ENCODE data around the gene TTLL11. TPM values are rescaled to one million over a fixed set of nuclear protein-coding genes. Genes with fewer than 3 reads are reported as not detected.

Gene TTLL11
- total RNA-seq, 4 donors from 2014 or later = 7.4 to 14.7 (median 11.0) TPM

- no peaks in the 10 kb centered on the region for H3K36me3 ChIP-seq
- DNase-seq = no peak
- H3K27me3 ChIP-seq = no peaks in the 10 kb centered on the region
- TF ChIP-seq POLR2A (IDR thresholded peaks at IDR 0.05) (no peak), CTCF (IDR thresholded peaks at IDR 0.05) (no peak)
- no peak overlapping the region for H3K27ac ChIP-seq
- H3K4me1 ChIP-seq = no peaks in the 10 kb centered on the region
- intact Hi-C loops (cut with DNase I; ENCODE audit: low total_unique reads) = no loop called here
- no peaks in the 10 kb centered on the region for H3K9me3 ChIP-seq
- H3K4me3 ChIP-seq = no peak overlapping the region
Observed at GRCh38 chr9:122085260-122085659, 7.8 kb downstream of the TTLL11 start.

- Histone ChIP-seq H3K4me1 (no peaks in the 10 kb centered on the region), H3K4me3 (no peak overlapping the region), H3K27ac (no peak overlapping the region), H3K27me3 (no peaks in the 10 kb centered on the region), H3K36me3 (no peaks in the 10 kb centered on the region), H3K9me3 (no peaks in the 10 kb centered on the region)
- no peak for TF ChIP-seq POLR2A (IDR thresholded peaks at IDR 0.05)
- no peak for TF ChIP-seq CTCF (IDR thresholded peaks at IDR 0.05)
- intact Hi-C loops (cut with DNase I; ENCODE audit: low total_unique reads) = no loop called here
- DNase-seq = no peak
Observed at GRCh38 chr9:122084026-122084675, 9.0 kb downstream of the TTLL11 start.

GRCh38 chr9:122080986-122081385 is 12.1 kb downstream of the TTLL11 start:
- H3K4me3 ChIP-seq = no peak overlapping the region
- intact Hi-C loops (cut with DNase I; ENCODE audit: low total_unique reads) = no loop called here
- H3K27me3 ChIP-seq = no peaks in the 10 kb centered on the region
- no peaks in the 10 kb centered on the region for H3K36me3 ChIP-seq
- no peaks in the 10 kb centered on the region for H3K4me1 ChIP-seq
- no peak overlapping the region for H3K27ac ChIP-seq
- DNase-seq = no peak
- no peak for TF ChIP-seq POLR2A (IDR thresholded peaks at IDR 0.05)
- TF ChIP-seq CTCF (IDR thresholded peaks at IDR 0.05) = no peak
- H3K9me3 ChIP-seq = no peaks in the 10 kb centered on the region

GRCh38 chr9:122078557-122078956 is 14.6 kb downstream of the TTLL11 start:
- no peak for TF ChIP-seq POLR2A (IDR thresholded peaks at IDR 0.05)
- no peak for TF ChIP-seq CTCF (IDR thresholded peaks at IDR 0.05)
- DNase-seq = no peak
- Histone ChIP-seq H3K9me3 (no peaks in the 10 kb centered on the region), H3K4me1 (no peaks in the 10 kb centered on the region), H3K27ac (no peak overlapping the region), H3K36me3 (no peaks in the 10 kb centered on the region), H3K4me3 (no peak overlapping the region), H3K27me3 (no peaks in the 10 kb centered on the region)
- intact Hi-C loops (cut with DNase I; ENCODE audit: low total_unique reads) = no loop called here

GRCh38 chr9:122076773-122077172 is 16.3 kb downstream of the TTLL11 start:
- intact Hi-C loops (cut with DNase I; ENCODE audit: low total_unique reads) = no loop called here
- DNase-seq = no peak
- no peak overlapping the region for H3K27ac ChIP-seq
- H3K9me3 ChIP-seq = no peaks in the 10 kb centered on the region
- no peaks in the 10 kb centered on the region for H3K27me3 ChIP-seq
- H3K4me3 ChIP-seq = no peak overlapping the region
- TF ChIP-seq POLR2A (IDR thresholded peaks at IDR 0.05) (no peak), CTCF (IDR thresholded peaks at IDR 0.05) (no peak)
- H3K36me3 ChIP-seq = no peaks in the 10 kb centered on the region
- no peaks in the 10 kb centered on the region for H3K4me1 ChIP-seq

All from uterus (tissue), 4 donors.